Neural progenitor cell (in vitro differentiated cells): ENCODE data around the gene BRPF3. TPM values are rescaled to one million over a fixed set of nuclear protein-coding genes. Genes with fewer than 3 reads are reported as not detected.

ENCODE experiments used
- DNase-seq: peaks from one replicate; pipeline ENCODE4 v3.0.0-alpha.2; 2016; ENCODE audit warnings: low spot score
- H2AFZ ChIP-seq: fragments of 200-600 bp; sonication (generic); replicated peaks from 2 replicates; pipeline ENCODE4 v1.6.1; 2016; ENCODE audit warnings: antibody characterized with exemption
- H3F3A ChIP-seq: fragments of 200-600 bp; sonication (generic); 2 replicates; pipeline ENCODE4 v1.6.1; 2016; ENCODE audit warnings: antibody characterized with exemption, low read depth
- H3K27ac ChIP-seq: fragments of 200-600 bp; sonication (generic); 2 replicates; pipeline ENCODE4 v1.5.1; 2016; ENCODE audit warnings: mild to moderate bottlenecking
- H3K27me3 ChIP-seq: fragments of 200-600 bp; sonication (generic); 2 replicates; pipeline ENCODE4 v1.6.1; 2016; ENCODE audit warnings: mild to moderate bottlenecking, moderate library complexity
- H3K36me3 ChIP-seq: fragments of 200-600 bp; sonication (generic); 2 replicates; pipeline ENCODE4 v1.5.1; 2016
- H3K4me1 ChIP-seq: fragments of 200-600 bp; sonication (generic); 2 replicates; pipeline ENCODE4 v1.6.1; 2016; ENCODE audit warnings: mixed run types
- H3K4me2 ChIP-seq: fragments of 200-600 bp; sonication (generic); 2 replicates; pipeline ENCODE4 v1.6.1; 2016
- H3K4me3 ChIP-seq: fragments of 200-600 bp; sonication (generic); 2 replicates; pipeline ENCODE4 v1.5.1; 2016
- H3K79me2 ChIP-seq: fragments of 200-600 bp; sonication (generic); 2 replicates; pipeline ENCODE4 v1.6.1; 2016; ENCODE audit warnings: low read depth
- H3K9ac ChIP-seq: fragments of 200-600 bp; sonication (generic); 2 replicates; pipeline ENCODE4 v1.6.1; 2016
- H3K9me3 ChIP-seq: fragments of 200-600 bp; sonication (generic); 2 replicates; pipeline ENCODE4 v1.5.1; 2016; ENCODE audit warnings: low read depth
- H4K20me1 ChIP-seq: fragments of 200-600 bp; sonication (generic); 2 replicates; pipeline ENCODE4 v1.6.1; 2016; ENCODE audit warnings: low read depth
- H3K27ac Mint-ChIP-seq: 3 replicates; pipeline ENCODE4 v1.8.0; 2021; ENCODE audit warnings: mixed read lengths
- H3K27me3 Mint-ChIP-seq: 2 replicates; pipeline ENCODE4 v1.8.0; 2022; ENCODE audit warnings: low read depth, mild to moderate bottlenecking, inconsistent platforms, moderate library complexity, mixed read lengths; ENCODE audit not compliant: insufficient read depth
- H3K36me3 Mint-ChIP-seq: 3 replicates; pipeline ENCODE4 v1.8.0; 2021; ENCODE audit warnings: mixed read lengths
- H3K4me1 Mint-ChIP-seq: 3 replicates; pipeline ENCODE4 v1.8.0; 2021; ENCODE audit warnings: mixed read lengths
- H3K4me3 Mint-ChIP-seq: 3 replicates; pipeline ENCODE4 v1.8.0; 2021; ENCODE audit warnings: mild to moderate bottlenecking, moderate library complexity, mixed read lengths
- H3K9me3 Mint-ChIP-seq: 3 replicates; pipeline ENCODE4 v1.8.0; 2020; ENCODE audit warnings: mixed read lengths
- CTCF ChIP-seq: fragments of 200-600 bp; sonication (generic); IDR thresholded peaks from 2 replicates; pipeline ENCODE4 v1.5.1; 2017; ENCODE audit warnings: antibody characterized with exemption, mild to moderate bottlenecking
- EZH2 ChIP-seq: fragments of 200-600 bp; sonication (generic); IDR thresholded peaks from 2 replicates; pipeline ENCODE4 v1.6.1; 2017; ENCODE audit warnings: antibody characterized with exemption, mild to moderate bottlenecking, moderate library complexity
- EZH2phosphoT487 ChIP-seq: fragments of 200-600 bp; sonication (generic); IDR thresholded peaks from 2 replicates; pipeline ENCODE4 v1.6.1; 2017; ENCODE audit warnings: antibody characterized with exemption
- total RNA-seq: library from RNA; depleted of rRNA; stranded (reverse); fragments of >200 nt; gene quantifications from 2 replicates; pipeline ENCODE4 v1.2.3, GENCODE V29; 2015; ENCODE audit warnings: low replicate concordance

The BRPF3 gene
- total RNA-seq, 1 donor from 2014 or later = 14.1 TPM

- Histone ChIP-seq H3K4me3 (no peak overlapping the region), H3K4me2 (no peak overlapping the region), H3F3A (no peaks in the 10 kb centered on the region), H4K20me1 (peaks cover 54% of the 10 kb centered on the region), H3K27ac (no peak overlapping the region), H3K79me2 (peaks cover 93% of the 10 kb centered on the region), H3K9ac (no peak overlapping the region), H3K36me3 (peaks cover 9% of the 10 kb centered on the region), H3K9me3 (no peaks in the 10 kb centered on the region), H2AFZ (no peak overlapping the region), H3K4me1 (peaks cover 5% of the 10 kb centered on the region), H3K27me3 (no peaks in the 10 kb centered on the region)
- no peaks in the 10 kb centered on the region for H3K27me3 Mint-ChIP-seq
- no peak overlapping the region for H3K4me3 Mint-ChIP-seq
- H3K36me3 Mint-ChIP-seq = peaks cover 66% of the 10 kb centered on the region
- no peak for TF ChIP-seq CTCF
- no peak for TF ChIP-seq EZH2phosphoT487
- no peak for TF ChIP-seq EZH2
- peaks cover 2% of the 10 kb centered on the region for H3K9me3 Mint-ChIP-seq
- peaks cover 3% of the 10 kb centered on the region for H3K4me1 Mint-ChIP-seq
- DNase-seq = no peak
- H3K27ac Mint-ChIP-seq = no peak overlapping the region
Measured at GRCh38 chr6:36202101-36202500, 5.6 kb downstream of the BRPF3 start.

GRCh38 chr6:36204068-36204753 is 7.7 kb downstream of the BRPF3 start:
- H2AFZ ChIP-seq = no peak overlapping the region
- H3K27ac Mint-ChIP-seq = no peak overlapping the region
- no peaks in the 10 kb centered on the region for H3K9me3 ChIP-seq
- no peak overlapping the region for H3K4me2 ChIP-seq
- peaks cover 9% of the 10 kb centered on the region for H3K36me3 ChIP-seq
- no peak overlapping the region for H3K27ac ChIP-seq
- H3K4me1 ChIP-seq = no peaks in the 10 kb centered on the region
- TF ChIP-seq EZH2phosphoT487 = no peak
- TF ChIP-seq CTCF = no peak
- TF ChIP-seq EZH2 = no peak
- no peaks in the 10 kb centered on the region for H3K27me3 Mint-ChIP-seq
- peaks cover 60% of the 10 kb centered on the region for H4K20me1 ChIP-seq
- H3K9ac ChIP-seq = no peak overlapping the region
- no peaks in the 10 kb centered on the region for H3K9me3 Mint-ChIP-seq
- no peaks in the 10 kb centered on the region for H3K27me3 ChIP-seq
- H3F3A ChIP-seq = no peaks in the 10 kb centered on the region
- peaks cover 3% of the 10 kb centered on the region for H3K4me1 Mint-ChIP-seq
- DNase-seq = no peak
- H3K4me3 ChIP-seq = no peak overlapping the region
- H3K36me3 Mint-ChIP-seq = peaks cover 62% of the 10 kb centered on the region
- no peak overlapping the region for H3K4me3 Mint-ChIP-seq
- H3K79me2 ChIP-seq = peaks cover 75% of the 10 kb centered on the region

- H3K4me3 Mint-ChIP-seq = no peak overlapping the region
- no peak for TF ChIP-seq CTCF
- TF ChIP-seq EZH2 = no peak
- TF ChIP-seq EZH2phosphoT487 = no peak
- no peaks in the 10 kb centered on the region for H3K27me3 ChIP-seq
- peaks cover 4% of the 10 kb centered on the region for H3K27me3 Mint-ChIP-seq
- peaks cover 45% of the 10 kb centered on the region for H3K79me2 ChIP-seq
- H3K9ac ChIP-seq = no peak overlapping the region
- H3K9me3 Mint-ChIP-seq = no peaks in the 10 kb centered on the region
- no peak for DNase-seq
- no peaks in the 10 kb centered on the region for H3F3A ChIP-seq
- H3K4me1 ChIP-seq = no peaks in the 10 kb centered on the region
- H4K20me1 ChIP-seq = peaks cover 53% of the 10 kb centered on the region
- H3K9me3 ChIP-seq = no peaks in the 10 kb centered on the region
- peaks cover 3% of the 10 kb centered on the region for H3K4me1 Mint-ChIP-seq
- no peak overlapping the region for H3K27ac Mint-ChIP-seq
- no peak overlapping the region for H3K4me2 ChIP-seq
- no peak overlapping the region for H3K4me3 ChIP-seq
- H3K36me3 Mint-ChIP-seq = peaks cover 55% of the 10 kb centered on the region
- no peak overlapping the region for H2AFZ ChIP-seq
- H3K36me3 ChIP-seq = peaks cover 9% of the 10 kb centered on the region
- H3K27ac ChIP-seq = no peak overlapping the region
Measured at GRCh38 chr6:36207155-36207554, 10.6 kb downstream of the BRPF3 start.
